ENCODE data around the gene VGF. TPM values are rescaled to one million over a fixed set of nuclear protein-coding genes. Genes with fewer than 3 reads are reported as not detected.

Gene VGF
- total RNA-seq, 4 donors from 2014 or later = not detected

GRCh38 chr7:101171442-101171837 lies 6.1 kb upstream of the VGF start:
- Histone ChIP-seq H3K27me3 (peaks cover 28 to 100% (median 79%) of the 10 kb centered on the region in 4 donors), H3K27ac (no peak overlapping the region), H3K36me3 (no peaks in the 10 kb centered on the region), H3K4me1 (peaks cover 24 to 57% (median 24%) of the 10 kb centered on the region in 3 donors), H3K9me3 (no peaks in the 10 kb centered on the region), H3K4me3 (no peak overlapping the region)
- TF ChIP-seq CTCF (IDR thresholded peaks at IDR 0.05) (peak in 1 of 6 experiments; percentile 12), POLR2A (IDR thresholded peaks at IDR 0.05) (no peak)
- 3 to 11% methylated on average over 12 to 13 of the region's 13 CpGs for WGBS, 2 donors
- DNase-seq = no peak
- intact Hi-C loops (cut with DNase I) = no loop called here

GRCh38 chr7:101170617-101171441 lies 5.5 kb upstream of the VGF start:
- TF ChIP-seq CTCF (IDR thresholded peaks at IDR 0.05) (no peak), POLR2A (IDR thresholded peaks at IDR 0.05) (no peak)
- Histone ChIP-seq H3K4me1 (peaks cover 24 to 63% (median 25%) of the 10 kb centered on the region in 3 donors), H3K27ac (no peak overlapping the region), H3K36me3 (no peaks in the 10 kb centered on the region), H3K4me3 (no peak overlapping the region), H3K27me3 (peaks cover 31 to 100% (median 82%) of the 10 kb centered on the region in 4 donors), H3K9me3 (no peaks in the 10 kb centered on the region)
- no peak for DNase-seq
- 7 to 8% methylated on average over 14 to 17 of the region's 17 CpGs for WGBS, 2 donors
- intact Hi-C loops (cut with DNase I) = no loop called here

- TF ChIP-seq CTCF (IDR thresholded peaks at IDR 0.05) = peak; percentile 65 to 88 (median 76)
- no peak for TF ChIP-seq POLR2A (IDR thresholded peaks at IDR 0.05)
- whole genome bisulfite sequencing, 2 donors = 3 to 6% methylated on average over 3 to 15 of the region's 33 CpGs
- no peaks in the 10 kb centered on the region for H3K9me3 ChIP-seq
- no peak overlapping the region for H3K27ac ChIP-seq
- peaks cover 33 to 100% (median 81%) of the 10 kb centered on the region in 4 donors for H3K27me3 ChIP-seq
- peaks cover 31 to 72% (median 34%) of the 10 kb centered on the region in 3 donors for H3K4me1 ChIP-seq
- no peaks in the 10 kb centered on the region for H3K36me3 ChIP-seq
- no peak for DNase-seq
- H3K4me3 ChIP-seq = no peak overlapping the region
- intact Hi-C loops (cut with DNase I) = no loop called here
Measured at GRCh38 chr7:101169838-101170551, 4.6 kb upstream of the VGF start.

- H3K4me1 ChIP-seq = peaks cover 39 to 75% (median 41%) of the 10 kb centered on the region in 3 donors
- TF ChIP-seq POLR2A (IDR thresholded peaks at IDR 0.05) (no peak), CTCF (IDR thresholded peaks at IDR 0.05) (no peak)
- intact Hi-C loops (cut with DNase I) = no loop called here
- no peaks in the 10 kb centered on the region for H3K36me3 ChIP-seq
- DNase-seq = no peak
- peaks cover 29 to 100% (median 83%) of the 10 kb centered on the region in 4 donors for H3K27me3 ChIP-seq
- H3K9me3 ChIP-seq = no peaks in the 10 kb centered on the region
- WGBS, 2 donors = 0 to 2% methylated on average over 12 to 16 of the region's 18 CpGs
- no peak overlapping the region for H3K27ac ChIP-seq
- H3K4me3 ChIP-seq = no peak overlapping the region
Measured at GRCh38 chr7:101169110-101169837, 3.9 kb upstream of the VGF start.
